Measurements from ENCODE around the gene SLC18A2. TPM values are rescaled to one million over a fixed set of nuclear protein-coding genes. Genes with fewer than 3 reads are reported as not detected.

SLC18A2 gene
- total RNA-seq, 2 donors from 2014 or later: 1.3 to 1.9 TPM

DNA sequence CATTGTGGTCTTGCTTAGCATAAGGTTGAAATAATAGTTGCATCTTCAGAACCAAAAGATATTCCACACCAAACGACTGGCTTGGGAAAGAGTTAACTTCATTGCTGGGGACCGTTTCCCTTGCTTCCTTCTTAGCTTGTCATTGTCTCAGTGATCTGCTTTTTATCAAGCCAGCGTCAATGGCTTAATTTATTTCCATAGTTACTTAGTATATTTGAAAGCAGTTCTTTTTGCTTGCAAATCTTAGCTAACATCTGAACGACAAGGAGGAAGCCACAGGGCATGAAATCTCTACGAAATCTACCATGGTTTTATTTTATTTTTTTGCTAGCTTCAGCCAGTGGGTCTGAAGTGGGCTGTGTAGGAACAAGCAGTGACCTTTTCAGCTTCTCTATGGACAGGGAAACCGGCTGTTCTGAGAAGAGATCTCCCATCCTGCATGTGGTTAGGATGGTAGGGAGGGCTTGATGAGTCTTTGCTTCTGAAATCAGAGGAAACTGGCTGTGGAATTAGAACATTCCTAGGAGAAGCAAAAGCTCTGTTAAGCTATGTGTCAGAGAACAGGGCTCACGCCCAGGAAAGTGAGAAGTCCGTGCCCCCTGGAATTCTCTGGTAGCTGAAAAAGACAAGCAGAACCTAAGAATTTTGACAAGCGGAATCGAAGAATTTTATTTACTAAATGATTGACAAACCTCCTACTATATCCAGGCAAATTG is 8.0 kb downstream of the SLC18A2 start:
- H3K9me3 ChIP-seq: no peaks in the 10 kb centered on the region
- DNase-seq (ENCODE audit: low spot score): no peak
- H3K36me3 ChIP-seq: no peaks in the 10 kb centered on the region
- H3K4me1 ChIP-seq (replicated peaks): no peaks in the 10 kb centered on the region
- TF ChIP-seq POLR2A (IDR thresholded peaks at IDR 0.05) (no peak), POLR2AphosphoS5 (IDR thresholded peaks at IDR 0.05) (no peak)
- TF ChIP-seq, protein P1, sequence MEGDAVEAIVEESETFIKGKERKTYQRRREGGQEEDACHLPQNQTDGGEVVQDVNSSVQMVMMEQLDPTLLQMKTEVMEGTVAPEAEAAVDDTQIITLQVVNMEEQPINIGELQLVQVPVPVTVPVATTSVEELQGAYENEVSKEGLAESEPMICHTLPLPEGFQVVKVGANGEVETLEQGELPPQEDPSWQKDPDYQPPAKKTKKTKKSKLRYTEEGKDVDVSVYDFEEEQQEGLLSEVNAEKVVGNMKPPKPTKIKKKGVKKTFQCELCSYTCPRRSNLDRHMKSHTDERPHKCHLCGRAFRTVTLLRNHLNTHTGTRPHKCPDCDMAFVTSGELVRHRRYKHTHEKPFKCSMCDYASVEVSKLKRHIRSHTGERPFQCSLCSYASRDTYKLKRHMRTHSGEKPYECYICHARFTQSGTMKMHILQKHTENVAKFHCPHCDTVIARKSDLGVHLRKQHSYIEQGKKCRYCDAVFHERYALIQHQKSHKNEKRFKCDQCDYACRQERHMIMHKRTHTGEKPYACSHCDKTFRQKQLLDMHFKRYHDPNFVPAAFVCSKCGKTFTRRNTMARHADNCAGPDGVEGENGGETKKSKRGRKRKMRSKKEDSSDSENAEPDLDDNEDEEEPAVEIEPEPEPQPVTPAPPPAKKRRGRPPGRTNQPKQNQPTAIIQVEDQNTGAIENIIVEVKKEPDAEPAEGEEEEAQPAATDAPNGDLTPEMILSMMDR (IDR thresholded peaks at IDR 0.05): no peak
- no peaks in the 10 kb centered on the region for H3K27me3 ChIP-seq (replicated peaks; ENCODE audit: insufficient read depth)
- H3K27ac ChIP-seq: no peak overlapping the region
- intact Hi-C loops (cut with DNase I): no loop called here
- H3K4me3 ChIP-seq: no peak overlapping the region
- WGBS: 47% methylated on average over 10 of the region's 10 CpGs

DNA sequence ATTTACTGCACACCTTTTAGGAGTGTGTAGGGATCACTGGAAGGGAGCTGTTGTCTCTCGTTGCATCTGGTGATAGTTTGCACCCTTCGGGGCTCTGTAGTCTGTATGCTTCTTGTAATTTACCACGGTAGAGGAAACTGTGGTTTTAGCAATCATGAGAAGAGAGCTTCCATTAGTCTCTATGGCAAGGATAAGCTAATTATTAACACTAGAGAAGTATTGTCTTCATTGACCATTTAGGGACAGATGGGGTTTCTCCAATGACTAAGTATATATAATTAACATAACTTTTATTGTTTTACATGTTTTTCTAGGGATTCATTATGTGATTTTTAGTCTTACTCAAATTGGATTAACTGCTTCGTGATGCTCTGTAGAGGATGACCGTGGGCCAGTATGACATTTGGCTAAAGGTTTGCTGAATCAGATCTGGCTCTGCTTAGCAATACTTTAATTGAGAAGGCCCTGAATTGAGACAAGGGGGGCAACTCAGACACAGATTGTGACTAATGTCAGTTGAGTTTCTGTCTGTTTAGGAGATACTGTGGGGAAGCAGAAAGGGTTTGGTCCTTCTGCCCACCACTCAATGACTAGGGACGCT is 8.7 kb downstream of the SLC18A2 start:
- no peak for TF ChIP-seq POLR2AphosphoS5 (IDR thresholded peaks at IDR 0.05)
- TF ChIP-seq POLR2A (IDR thresholded peaks at IDR 0.05): no peak
- TF ChIP-seq, protein P1 (IDR thresholded peaks at IDR 0.05): no peak
- no peaks in the 10 kb centered on the region for H3K4me1 ChIP-seq (replicated peaks)
- no peak overlapping the region for H3K27ac ChIP-seq
- 72% methylated on average over 6 of the region's 6 CpGs for WGBS
- no peaks in the 10 kb centered on the region for H3K36me3 ChIP-seq
- intact Hi-C loops (cut with DNase I): no loop called here
- DNase-seq (ENCODE audit: low spot score): no peak
- H3K9me3 ChIP-seq: no peaks in the 10 kb centered on the region
- no peak overlapping the region for H3K4me3 ChIP-seq
- no peaks in the 10 kb centered on the region for H3K27me3 ChIP-seq (replicated peaks; ENCODE audit: insufficient read depth)

DNA sequence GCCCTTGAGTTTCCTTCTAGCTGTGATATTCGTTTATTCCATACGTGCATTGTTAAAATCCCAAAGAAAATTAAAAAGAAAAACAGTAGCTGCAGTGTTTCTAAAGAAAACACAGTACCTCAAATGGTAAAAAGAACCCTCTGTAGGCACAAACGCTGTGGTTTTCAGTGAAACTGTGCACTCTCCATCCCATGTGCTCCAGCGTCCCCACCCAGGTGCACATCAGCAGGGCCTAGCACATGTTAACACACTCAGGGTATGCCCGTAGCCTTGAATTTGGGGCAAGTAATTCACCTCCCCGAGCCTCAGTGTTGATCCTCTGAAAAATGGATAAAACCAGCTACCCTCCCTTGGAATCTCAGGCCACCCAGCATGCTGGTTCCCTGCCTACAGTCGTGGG is 9.5 kb downstream of the SLC18A2 start:
- TF ChIP-seq POLR2A (IDR thresholded peaks at IDR 0.05): no peak
- TF ChIP-seq, protein P1 (IDR thresholded peaks at IDR 0.05): no peak
- no peak for TF ChIP-seq POLR2AphosphoS5 (IDR thresholded peaks at IDR 0.05)
- H3K36me3 ChIP-seq: no peaks in the 10 kb centered on the region
- intact Hi-C loops (cut with DNase I): no loop called here
- WGBS: 60% methylated on average over 7 of the region's 7 CpGs
- H3K27ac ChIP-seq: no peak overlapping the region
- no peaks in the 10 kb centered on the region for H3K4me1 ChIP-seq (replicated peaks)
- H3K9me3 ChIP-seq: no peaks in the 10 kb centered on the region
- no peak for DNase-seq (ENCODE audit: low spot score)
- H3K27me3 ChIP-seq (replicated peaks; ENCODE audit: insufficient read depth): no peaks in the 10 kb centered on the region
- H3K4me3 ChIP-seq: no peak overlapping the region

DNA sequence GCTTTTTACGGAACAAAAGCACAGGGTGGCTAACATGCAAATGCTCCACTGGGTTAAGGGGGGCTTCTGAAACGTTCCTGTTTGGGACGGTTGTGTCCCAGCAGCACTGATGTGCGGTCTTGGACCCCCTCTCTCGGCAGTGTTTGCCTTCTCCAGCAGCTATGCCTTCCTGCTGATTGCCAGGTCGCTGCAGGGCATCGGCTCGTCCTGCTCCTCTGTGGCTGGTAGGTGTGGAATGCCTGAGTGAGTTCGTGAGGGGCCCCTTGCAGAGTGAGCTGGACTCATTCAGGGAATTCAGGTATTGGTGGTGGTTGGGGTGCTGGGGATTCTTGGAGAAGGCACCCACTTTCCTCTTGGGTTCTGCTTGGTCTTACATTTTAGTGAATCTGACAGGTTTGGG is 13.0 kb downstream of the SLC18A2 start:
- intact Hi-C loops (cut with DNase I): no loop called here
- Histone ChIP-seq H3K27me3 (replicated peaks; ENCODE audit: insufficient read depth) (no peaks in the 10 kb centered on the region), H3K4me1 (replicated peaks) (no peaks in the 10 kb centered on the region), H3K36me3 (no peaks in the 10 kb centered on the region), H3K9me3 (no peaks in the 10 kb centered on the region), H3K4me3 (no peak overlapping the region), H3K27ac (no peak overlapping the region)
- TF ChIP-seq, protein P1 (IDR thresholded peaks at IDR 0.05): no peak
- TF ChIP-seq POLR2A (IDR thresholded peaks at IDR 0.05) (no peak), POLR2AphosphoS5 (IDR thresholded peaks at IDR 0.05) (no peak)
- no peak for DNase-seq (ENCODE audit: low spot score)
- WGBS: 73% methylated on average over 9 of the region's 9 CpGs

DNA sequence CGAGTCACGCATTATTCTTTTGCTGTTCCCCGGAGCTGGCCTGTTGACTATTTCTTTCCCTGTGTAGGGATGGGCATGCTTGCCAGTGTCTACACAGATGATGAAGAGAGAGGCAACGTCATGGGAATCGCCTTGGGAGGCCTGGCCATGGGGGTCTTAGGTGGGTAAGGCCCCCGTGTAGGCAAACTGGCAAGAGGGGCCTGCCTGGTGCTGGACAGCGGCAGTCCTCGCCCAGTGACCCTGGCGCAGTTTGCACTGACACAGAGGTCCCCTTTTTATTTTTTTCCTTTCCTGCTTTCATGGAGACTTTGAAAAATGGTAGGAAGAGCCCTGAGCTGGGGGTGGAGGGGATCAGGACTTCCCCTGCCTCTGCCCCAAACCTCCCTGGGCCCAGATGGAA is 13.4 kb downstream of the SLC18A2 start:
- intact Hi-C loops (cut with DNase I): no loop called here
- Histone ChIP-seq H3K27me3 (replicated peaks; ENCODE audit: insufficient read depth) (no peaks in the 10 kb centered on the region), H3K9me3 (no peaks in the 10 kb centered on the region), H3K27ac (no peak overlapping the region), H3K4me3 (no peak overlapping the region), H3K36me3 (no peaks in the 10 kb centered on the region), H3K4me1 (replicated peaks) (no peaks in the 10 kb centered on the region)
- no peak for DNase-seq (ENCODE audit: low spot score)
- 76% methylated on average over 9 of the region's 9 CpGs for WGBS
- TF ChIP-seq POLR2A (IDR thresholded peaks at IDR 0.05) (no peak), POLR2AphosphoS5 (IDR thresholded peaks at IDR 0.05) (no peak)
- TF ChIP-seq, protein P1 (IDR thresholded peaks at IDR 0.05): no peak

Data from prostate gland (tissue), 2 donors.